Upper lobe of right lung (tissue), 1 donor: ENCODE measurements around the gene PTGR2. TPM values are rescaled to one million over a fixed set of nuclear protein-coding genes. Genes with fewer than 3 reads are reported as not detected.
"Not testable (repeated sequence)": the region's sequence is repeated elsewhere in the genome, so short reads cannot be mapped to it uniquely, and the experiment has no call there.

Source experiments
- ATAC-seq: fragments of 200-7000 bp; cut with Tn5 transposase; one replicate; pipeline ENCODE4 v1.9.1; 2020; ENCODE audit warnings: mild to moderate bottlenecking, moderate library complexity
- DNase-seq: peaks from one replicate; pipeline ENCODE4 v3.0.0-alpha.2; 2020
- H3K27ac ChIP-seq: fragments of 200-600 bp; one replicate; pipeline ENCODE4 v1.8.0; 2022
- H3K27me3 ChIP-seq: fragments of 200-600 bp; one replicate; pipeline ENCODE4 v1.8.0; 2022; ENCODE audit warnings: mild to moderate bottlenecking
- H3K36me3 ChIP-seq: fragments of 200-600 bp; one replicate; pipeline ENCODE4 v1.8.0; 2022
- H3K4me1 ChIP-seq: fragments of 200-600 bp; one replicate; pipeline ENCODE4 v1.8.0; 2022
- H3K4me3 ChIP-seq: fragments of 200-600 bp; one replicate; pipeline ENCODE4 v1.8.0; 2022; ENCODE audit warnings: mild to moderate bottlenecking
- H3K9me3 ChIP-seq: fragments of 200-600 bp; one replicate; pipeline ENCODE4 v1.8.0; 2022
- intact Hi-C: fragments of 100-400 bp; cut with DNase I; formaldehyde crosslinking; loops from one replicate; pipeline ENCODE4 v1.11.0; 2022
- total RNA-seq: library from RNA; stranded (reverse); fragmentation: NEBNext Ultra II Directional; extraction: Animal tissue kit (Norgen Biotek cat#: 25700); gene quantifications from one replicate; pipeline ENCODE4 v1.2.1, GENCODE V29; 2021
- TF ChIP-seq, protein P1 (sequence below): fragments of 200-600 bp; IDR thresholded peaks from one replicate; pipeline ENCODE4 v1.8.0; 2022; ENCODE audit warnings: antibody characterized with exemption
- donor health status: DM: no; HTN: yes; CAD: no; lungs with severe emphysema.

PTGR2 gene
- total RNA-seq, 1 donor from 2014 or later = 12.9 TPM

DNA sequence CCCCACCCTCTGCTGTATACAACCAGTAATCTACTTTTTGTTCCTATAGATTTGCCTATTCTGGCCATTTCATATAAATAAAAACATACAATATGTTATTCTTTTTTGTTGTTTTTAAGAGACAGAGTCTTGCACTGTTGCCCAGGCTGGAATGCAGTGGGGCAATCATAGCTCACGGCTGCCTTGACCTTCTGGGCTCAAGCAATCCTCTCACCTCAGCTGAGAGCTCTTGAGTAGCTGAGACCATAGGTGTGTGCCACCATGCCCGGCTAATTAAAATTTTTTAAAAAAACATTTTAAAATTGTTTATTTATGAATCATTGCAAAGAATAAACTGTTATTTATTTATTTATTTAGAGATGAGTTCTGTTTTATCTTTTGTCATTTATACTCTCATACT lies 11.6 kb downstream of the PTGR2 start:
- Histone ChIP-seq H3K36me3 (peaks cover 20% of the 10 kb centered on the region), H3K27ac (no peak overlapping the region), H3K4me1 (no peaks in the 10 kb centered on the region), H3K27me3 (no peaks in the 10 kb centered on the region), H3K4me3 (no peak overlapping the region), H3K9me3 (no peaks in the 10 kb centered on the region)
- ATAC-seq (no peak), DNase-seq (no peak)
- intact Hi-C loops = no loop called here
- TF ChIP-seq, protein P1, sequence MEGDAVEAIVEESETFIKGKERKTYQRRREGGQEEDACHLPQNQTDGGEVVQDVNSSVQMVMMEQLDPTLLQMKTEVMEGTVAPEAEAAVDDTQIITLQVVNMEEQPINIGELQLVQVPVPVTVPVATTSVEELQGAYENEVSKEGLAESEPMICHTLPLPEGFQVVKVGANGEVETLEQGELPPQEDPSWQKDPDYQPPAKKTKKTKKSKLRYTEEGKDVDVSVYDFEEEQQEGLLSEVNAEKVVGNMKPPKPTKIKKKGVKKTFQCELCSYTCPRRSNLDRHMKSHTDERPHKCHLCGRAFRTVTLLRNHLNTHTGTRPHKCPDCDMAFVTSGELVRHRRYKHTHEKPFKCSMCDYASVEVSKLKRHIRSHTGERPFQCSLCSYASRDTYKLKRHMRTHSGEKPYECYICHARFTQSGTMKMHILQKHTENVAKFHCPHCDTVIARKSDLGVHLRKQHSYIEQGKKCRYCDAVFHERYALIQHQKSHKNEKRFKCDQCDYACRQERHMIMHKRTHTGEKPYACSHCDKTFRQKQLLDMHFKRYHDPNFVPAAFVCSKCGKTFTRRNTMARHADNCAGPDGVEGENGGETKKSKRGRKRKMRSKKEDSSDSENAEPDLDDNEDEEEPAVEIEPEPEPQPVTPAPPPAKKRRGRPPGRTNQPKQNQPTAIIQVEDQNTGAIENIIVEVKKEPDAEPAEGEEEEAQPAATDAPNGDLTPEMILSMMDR = no peak

DNA sequence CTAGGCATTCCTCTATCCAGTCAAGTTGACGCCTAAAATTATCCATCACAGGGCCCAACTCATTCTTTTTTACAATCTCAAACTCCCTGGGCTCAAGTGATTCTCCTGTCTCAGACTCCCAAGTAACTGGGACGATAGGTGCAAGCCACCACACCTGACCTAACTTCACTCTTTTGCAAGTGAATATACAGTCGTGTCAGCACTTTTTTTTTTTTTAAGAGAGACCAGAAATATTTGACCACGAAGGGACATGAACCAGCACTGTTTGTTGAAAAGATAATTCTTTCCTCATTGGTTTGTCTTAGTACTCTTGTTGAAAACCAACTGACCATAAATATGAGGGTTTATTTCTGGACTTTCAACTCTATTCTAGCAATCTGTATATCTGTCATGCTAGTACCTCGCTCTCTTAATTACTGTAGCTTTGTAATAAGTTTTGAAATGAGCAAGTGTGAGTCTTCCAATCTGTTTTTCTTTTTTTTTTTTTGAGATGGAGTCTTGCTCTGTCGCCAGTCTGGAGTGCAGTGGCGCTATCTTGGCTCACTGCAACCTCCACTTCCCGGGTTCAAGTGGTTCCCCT lies 14.0 kb downstream of the PTGR2 start:
- Histone ChIP-seq H3K4me3 (no peak overlapping the region), H3K27ac (no peak overlapping the region), H3K9me3 (no peaks in the 10 kb centered on the region), H3K36me3 (peaks cover 20% of the 10 kb centered on the region), H3K27me3 (no peaks in the 10 kb centered on the region), H3K4me1 (no peaks in the 10 kb centered on the region)
- ATAC-seq = no peak
- intact Hi-C loops = no loop called here
- TF ChIP-seq, protein P1 = no peak
- DNase-seq = no peak

DNA sequence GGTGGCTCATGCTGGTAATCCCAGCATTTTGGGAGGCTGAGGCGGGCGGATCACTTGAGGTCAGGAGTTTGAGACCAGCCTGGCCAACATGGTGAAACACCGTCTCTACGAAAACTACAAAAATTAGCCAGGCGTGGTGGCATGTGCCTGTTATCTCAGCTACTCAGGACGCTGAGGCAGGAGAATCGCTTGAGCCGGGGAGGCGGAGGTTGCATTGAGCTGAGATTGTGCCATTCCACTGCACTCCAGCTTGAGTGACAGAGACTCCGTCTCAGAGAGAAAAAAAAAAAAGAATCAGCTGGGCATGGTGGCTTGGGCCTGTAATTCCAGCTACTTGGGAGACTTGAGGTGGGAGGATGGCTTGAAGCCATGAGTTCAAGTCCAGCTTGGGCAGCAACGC lies 18.1 kb downstream of the PTGR2 start:
- H3K27ac ChIP-seq, ATAC-seq, H3K9me3 ChIP-seq, intact Hi-C loops, H3K4me3 ChIP-seq, H3K4me1 ChIP-seq, H3K27me3 ChIP-seq, DNase-seq, H3K36me3 ChIP-seq: not testable (repeated sequence)

DNA sequence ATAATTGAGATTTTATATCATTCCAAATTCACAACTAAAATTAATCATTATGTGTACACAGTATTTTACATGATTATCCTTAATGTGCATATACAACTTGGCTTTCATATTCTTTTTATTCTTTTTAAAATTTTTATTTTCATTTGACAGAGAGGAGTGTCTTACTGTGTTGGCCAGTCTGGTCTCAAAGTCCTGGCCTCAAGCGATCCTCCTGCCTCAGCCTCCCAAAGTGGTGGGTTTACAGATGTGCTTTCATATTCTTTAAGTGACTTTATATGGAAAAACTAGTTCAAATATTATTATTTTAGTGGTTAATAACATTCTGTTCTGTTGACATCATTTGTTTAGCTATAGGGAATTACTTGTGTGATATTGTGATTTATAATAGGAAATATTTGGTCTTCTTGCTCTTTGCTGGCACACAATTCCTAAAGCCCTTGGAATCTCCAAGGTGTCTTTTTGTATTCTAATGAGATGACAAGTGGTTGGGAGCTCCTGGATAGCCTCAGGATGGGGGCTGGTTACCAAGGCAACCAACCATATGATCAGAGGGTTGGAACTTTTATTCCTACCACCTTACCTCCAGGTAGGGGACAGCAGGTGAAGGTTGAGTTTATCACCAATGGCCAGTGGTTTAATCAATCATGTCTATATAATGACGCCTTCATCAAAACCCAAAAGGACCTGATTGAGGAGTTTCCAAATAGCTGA lies 19.0 kb downstream of the PTGR2 start:
- Histone ChIP-seq H3K4me3 (no peak overlapping the region), H3K4me1 (no peaks in the 10 kb centered on the region), H3K9me3 (no peaks in the 10 kb centered on the region), H3K27me3 (no peaks in the 10 kb centered on the region), H3K36me3 (no peaks in the 10 kb centered on the region), H3K27ac (no peak overlapping the region)
- ATAC-seq (no peak), DNase-seq (no peak)
- TF ChIP-seq, protein P1 = no peak
- intact Hi-C loops = no loop called here

DNA sequence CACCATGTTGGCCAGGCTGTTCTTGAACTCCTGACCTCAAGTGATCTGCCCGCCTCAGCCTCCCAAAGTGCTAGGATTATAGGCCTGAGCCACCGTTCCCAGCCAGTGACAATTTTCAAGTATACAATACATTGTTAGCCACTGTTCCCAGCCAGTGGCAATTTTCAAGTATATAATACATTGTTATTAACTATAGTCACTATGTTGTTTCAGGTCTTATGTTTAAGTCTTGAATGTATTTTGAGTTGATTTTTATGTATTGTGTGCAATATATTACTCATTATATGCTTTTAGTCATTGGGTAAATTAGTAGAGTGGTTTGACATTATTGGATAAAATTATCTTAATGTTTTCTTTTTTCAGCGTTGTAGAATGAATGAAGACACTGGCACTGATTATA lies 22.0 kb downstream of the PTGR2 start:
- no peaks in the 10 kb centered on the region for H3K27me3 ChIP-seq
- no peaks in the 10 kb centered on the region for H3K9me3 ChIP-seq
- ATAC-seq = no peak
- H3K4me1 ChIP-seq = no peaks in the 10 kb centered on the region
- H3K4me3 ChIP-seq = no peak overlapping the region
- intact Hi-C loops = no loop called here
- TF ChIP-seq, protein P1 = no peak
- H3K36me3 ChIP-seq = no peaks in the 10 kb centered on the region
- no peak for DNase-seq
- no peak overlapping the region for H3K27ac ChIP-seq

DNA sequence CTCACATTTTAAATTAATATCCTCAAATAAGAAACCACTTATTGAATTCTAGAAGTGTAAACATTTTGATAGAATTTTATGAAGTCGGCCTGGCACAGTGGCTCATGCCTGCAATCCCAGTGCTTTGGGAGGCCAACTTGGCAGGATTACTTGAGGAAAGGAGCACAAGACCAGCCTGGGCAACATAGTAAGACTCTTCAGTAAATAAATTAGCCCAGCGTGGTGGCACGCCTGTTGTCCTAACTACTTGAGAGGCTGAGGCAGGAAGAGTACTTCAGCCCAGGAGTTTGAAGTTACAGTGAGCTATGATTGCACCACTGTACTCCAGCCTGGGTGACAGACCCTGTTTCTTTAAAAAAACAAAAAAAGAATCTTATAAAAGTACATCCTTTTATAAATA lies 26.2 kb downstream of the PTGR2 start:
- intact Hi-C loops = no loop called here
- Histone ChIP-seq H3K27ac (no peak overlapping the region), H3K9me3 (no peaks in the 10 kb centered on the region), H3K36me3 (peaks cover 9% of the 10 kb centered on the region), H3K4me3 (no peak overlapping the region), H3K4me1 (no peaks in the 10 kb centered on the region), H3K27me3 (no peaks in the 10 kb centered on the region)
- peak; percentile 73 for DNase-seq
- TF ChIP-seq, protein P1 = no peak
- peak; percentile 93 for ATAC-seq
